Measurements from ENCODE around the gene SBNO2.

Gene SBNO2

DNA sequence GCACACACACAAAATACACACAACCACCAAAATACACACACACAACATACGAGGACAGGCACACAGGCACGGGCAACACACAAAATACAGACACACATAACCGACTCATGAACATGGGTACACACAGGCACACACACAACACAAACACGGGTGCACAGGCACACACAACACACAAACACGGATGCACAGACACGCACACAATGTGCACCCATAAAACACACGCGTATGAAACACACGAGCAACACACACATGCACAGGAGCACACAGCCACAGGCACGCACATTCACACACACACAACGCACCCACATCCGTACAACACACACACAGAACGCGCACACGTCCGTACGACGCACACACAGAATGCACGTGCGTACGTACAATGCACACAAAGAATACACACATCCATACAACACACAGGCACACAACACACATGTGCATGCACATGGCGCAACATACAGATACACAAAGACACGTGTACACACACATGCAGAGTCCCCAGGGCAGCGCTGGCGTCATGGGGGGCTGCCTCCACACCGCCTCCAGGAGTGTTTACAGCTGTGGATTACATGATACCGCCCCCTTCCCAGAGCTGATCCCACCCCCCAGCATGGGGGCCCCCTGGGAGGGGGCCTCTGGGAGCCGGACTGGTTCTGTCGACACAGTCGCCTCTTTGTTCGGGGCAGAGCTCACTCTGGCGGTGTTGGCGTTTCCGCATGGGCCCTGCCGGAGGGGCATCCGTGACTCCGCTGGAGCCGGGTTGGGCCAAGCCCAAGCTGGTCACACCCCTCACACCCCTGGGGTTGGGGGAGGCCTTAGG, 2.9 kb downstream of the SBNO2 start:
- no peak overlapping the region for H3K27ac ChIP-seq (ENCODE audit: low read length)

DNA sequence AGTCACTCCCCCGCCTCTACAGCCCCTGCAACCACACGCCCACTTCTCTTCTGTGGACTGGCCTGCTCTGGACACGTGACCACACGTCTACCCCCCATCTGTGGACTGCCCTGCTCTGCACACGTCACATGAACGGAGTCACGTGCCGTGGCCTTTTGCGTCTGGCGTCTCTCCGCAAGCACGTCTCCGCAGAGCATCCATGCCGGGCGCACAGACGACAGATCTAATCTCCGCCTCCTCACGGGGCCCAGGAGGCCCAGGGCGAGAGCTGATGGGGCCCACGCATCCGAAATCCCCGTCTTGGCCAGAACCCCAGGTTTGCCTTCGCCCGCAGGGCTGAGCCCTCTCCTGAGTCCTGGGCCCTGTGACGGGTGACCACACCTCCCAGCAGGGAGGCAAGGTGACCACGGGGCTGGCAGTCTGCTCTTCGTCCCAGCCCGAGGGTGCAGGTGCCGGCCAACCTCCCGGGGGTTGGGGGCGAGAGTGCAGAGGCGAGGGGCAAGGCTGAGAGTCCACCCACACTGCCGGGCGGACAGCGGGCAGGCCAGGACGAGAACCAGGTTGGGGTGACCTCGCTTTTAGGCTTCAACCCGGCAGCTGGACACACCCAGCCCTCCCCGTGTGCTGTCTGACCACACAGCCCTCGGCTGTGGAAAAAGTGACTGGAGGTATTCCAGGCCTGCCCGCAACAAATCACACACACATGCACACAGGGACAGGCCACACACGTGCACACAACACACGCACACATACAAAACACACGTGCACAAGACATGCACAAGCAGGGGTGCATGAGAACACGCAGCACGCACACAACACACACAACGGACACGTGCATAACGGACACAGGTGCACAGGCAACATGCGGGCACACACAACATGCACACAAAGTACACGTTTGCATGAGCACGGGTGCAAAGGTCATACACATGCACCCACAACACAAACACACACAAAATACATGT, 3.9 kb downstream of the SBNO2 start:
- Histone ChIP-seq H3K4me1 (ENCODE audit: insufficient read depth, low read length) (peaks cover 41% of the 10 kb centered on the region), H4K20me1 (ENCODE audit: insufficient read depth, low read length) (peaks cover 45% of the 10 kb centered on the region), H2AFZ (ENCODE audit: low read depth, low read length) (no peak overlapping the region), H3K27ac (ENCODE audit: low read length) (no peak overlapping the region; the same call in 1 of the 2 replicates), H3K9me3 (ENCODE audit: insufficient read depth, low read length, severe bottlenecking) (no peaks in the 10 kb centered on the region), H3K79me2 (ENCODE audit: insufficient read depth, low read length) (peaks cover 84% of the 10 kb centered on the region), H3K4me3 (ENCODE audit: low read depth in 1 of 2, low read length in 2 of 2) (no peak overlapping the region), H3K9ac (ENCODE audit: low read depth, low read length) (no peak overlapping the region), H3K36me3 (ENCODE audit: insufficient read depth, low read length) (peaks cover 12% of the 10 kb centered on the region), H3K27me3 (ENCODE audit: insufficient read depth, low read length, poor library complexity) (no peaks in the 10 kb centered on the region), H3K4me2 (ENCODE audit: insufficient read depth, low read length) (peak overlapping the region; percentile 89; the same call in 1 of the 2 replicates)
- ATAC-seq (ENCODE audit: insufficient read depth, low read depth) (no peak), DNase-seq (no peak)
- TF ChIP-seq CTCF (IDR thresholded peaks at IDR 0.05; ENCODE audit: borderline replicate concordance, extremely low read depth, low read length, poor library complexity, severe bottlenecking), result no peak
- no peak for TF ChIP-seq EZH2 (IDR thresholded peaks at IDR 0.05; ENCODE audit: borderline replicate concordance, low read depth, low read length, severe bottlenecking)

More for the DNA sequence above, 2.9 kb downstream of the SBNO2 start:
- H3K4me1 ChIP-seq (ENCODE audit: insufficient read depth, low read length), result peaks cover 41% of the 10 kb centered on the region
- TF ChIP-seq CTCF (IDR thresholded peaks at IDR 0.05; ENCODE audit: borderline replicate concordance, extremely low read depth, low read length, poor library complexity, severe bottlenecking) (no peak), EZH2 (IDR thresholded peaks at IDR 0.05; ENCODE audit: borderline replicate concordance, low read depth, low read length, severe bottlenecking) (no peak)
- peak overlapping the region in 1 of 2 experiments; percentile 8; a peak in 1 of 4 replicates for H3K4me3 ChIP-seq (ENCODE audit: low read depth in 1 of 2, low read length in 2 of 2)
- peak overlapping the region; percentile 89 for H3K4me2 ChIP-seq (ENCODE audit: insufficient read depth, low read length)
- no peak for DNase-seq
- peaks cover 12% of the 10 kb centered on the region for H3K36me3 ChIP-seq (ENCODE audit: insufficient read depth, low read length)
- H3K9ac ChIP-seq (ENCODE audit: low read depth, low read length), result no peak overlapping the region
- H3K79me2 ChIP-seq (ENCODE audit: insufficient read depth, low read length), result peaks cover 81% of the 10 kb centered on the region
- H3K9me3 ChIP-seq (ENCODE audit: insufficient read depth, low read length, severe bottlenecking), result no peaks in the 10 kb centered on the region
- no peak for ATAC-seq (ENCODE audit: insufficient read depth, low read depth)
- peaks cover 42% of the 10 kb centered on the region for H4K20me1 ChIP-seq (ENCODE audit: insufficient read depth, low read length)
- no peaks in the 10 kb centered on the region for H3K27me3 ChIP-seq (ENCODE audit: insufficient read depth, low read length, poor library complexity)
- no peak overlapping the region for H2AFZ ChIP-seq (ENCODE audit: low read depth, low read length)

DNA sequence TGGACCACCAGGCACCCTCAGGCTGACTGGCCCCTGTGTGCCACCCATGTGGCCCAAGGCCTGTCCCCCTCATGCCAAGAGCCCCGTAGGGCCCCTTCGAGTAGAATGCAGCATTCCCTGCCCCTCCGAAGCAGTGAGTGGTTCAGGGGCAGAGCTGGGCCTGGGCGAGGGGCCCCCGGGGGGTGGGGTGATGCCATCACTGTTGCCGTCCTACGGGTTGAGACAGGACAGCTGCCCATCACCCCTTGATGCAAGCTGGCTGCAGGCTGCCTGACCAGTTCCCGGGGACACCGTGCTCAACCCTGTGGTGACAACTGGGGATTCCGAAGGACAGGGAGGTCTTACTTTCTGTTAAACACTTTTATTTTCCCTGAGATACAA, 4.7 kb downstream of the SBNO2 start:
- no peak for TF ChIP-seq EZH2 (IDR thresholded peaks at IDR 0.05; ENCODE audit: borderline replicate concordance, low read depth, low read length, severe bottlenecking)
- no peak for TF ChIP-seq CTCF (IDR thresholded peaks at IDR 0.05; ENCODE audit: borderline replicate concordance, extremely low read depth, low read length, poor library complexity, severe bottlenecking)
- no peak overlapping the region for H3K4me2 ChIP-seq (ENCODE audit: insufficient read depth, low read length)

More for the DNA sequence above, 4.7 kb downstream of the SBNO2 start:
- no peaks in the 10 kb centered on the region for H3K9me3 ChIP-seq (ENCODE audit: insufficient read depth, low read length, severe bottlenecking)
- H3K36me3 ChIP-seq (ENCODE audit: insufficient read depth, low read length), result peaks cover 12% of the 10 kb centered on the region
- peaks cover 52% of the 10 kb centered on the region for H4K20me1 ChIP-seq (ENCODE audit: insufficient read depth, low read length)
- no peak overlapping the region for H2AFZ ChIP-seq (ENCODE audit: low read depth, low read length)
- no peak overlapping the region for H3K4me3 ChIP-seq (ENCODE audit: low read depth in 1 of 2, low read length in 2 of 2)
- no peak for ATAC-seq (ENCODE audit: insufficient read depth, low read depth)
- H3K79me2 ChIP-seq (ENCODE audit: insufficient read depth, low read length), result peaks cover 86% of the 10 kb centered on the region
- H3K27ac ChIP-seq (ENCODE audit: low read length), result no peak overlapping the region
- H3K27me3 ChIP-seq (ENCODE audit: insufficient read depth, low read length, poor library complexity), result no peaks in the 10 kb centered on the region
- no peak for DNase-seq
- H3K4me1 ChIP-seq (ENCODE audit: insufficient read depth, low read length), result peaks cover 38% of the 10 kb centered on the region
- no peak overlapping the region for H3K9ac ChIP-seq (ENCODE audit: low read depth, low read length)
